ENCODE measurements around the gene SDC3.

The SDC3 gene

GRCh38 chr1:30822966-30823581 lies 85.5 kb downstream of the SDC3 start:
- no peak for TF ChIP-seq ZFX (IDR thresholded peaks at IDR 0.05; ENCODE audit: borderline replicate concordance)
- TF ChIP-seq, protein P1, sequence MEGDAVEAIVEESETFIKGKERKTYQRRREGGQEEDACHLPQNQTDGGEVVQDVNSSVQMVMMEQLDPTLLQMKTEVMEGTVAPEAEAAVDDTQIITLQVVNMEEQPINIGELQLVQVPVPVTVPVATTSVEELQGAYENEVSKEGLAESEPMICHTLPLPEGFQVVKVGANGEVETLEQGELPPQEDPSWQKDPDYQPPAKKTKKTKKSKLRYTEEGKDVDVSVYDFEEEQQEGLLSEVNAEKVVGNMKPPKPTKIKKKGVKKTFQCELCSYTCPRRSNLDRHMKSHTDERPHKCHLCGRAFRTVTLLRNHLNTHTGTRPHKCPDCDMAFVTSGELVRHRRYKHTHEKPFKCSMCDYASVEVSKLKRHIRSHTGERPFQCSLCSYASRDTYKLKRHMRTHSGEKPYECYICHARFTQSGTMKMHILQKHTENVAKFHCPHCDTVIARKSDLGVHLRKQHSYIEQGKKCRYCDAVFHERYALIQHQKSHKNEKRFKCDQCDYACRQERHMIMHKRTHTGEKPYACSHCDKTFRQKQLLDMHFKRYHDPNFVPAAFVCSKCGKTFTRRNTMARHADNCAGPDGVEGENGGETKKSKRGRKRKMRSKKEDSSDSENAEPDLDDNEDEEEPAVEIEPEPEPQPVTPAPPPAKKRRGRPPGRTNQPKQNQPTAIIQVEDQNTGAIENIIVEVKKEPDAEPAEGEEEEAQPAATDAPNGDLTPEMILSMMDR (IDR thresholded peaks at IDR 0.05) = no peak
- H3K27ac ChIP-seq = peak overlapping the region; percentile 89

DNA sequence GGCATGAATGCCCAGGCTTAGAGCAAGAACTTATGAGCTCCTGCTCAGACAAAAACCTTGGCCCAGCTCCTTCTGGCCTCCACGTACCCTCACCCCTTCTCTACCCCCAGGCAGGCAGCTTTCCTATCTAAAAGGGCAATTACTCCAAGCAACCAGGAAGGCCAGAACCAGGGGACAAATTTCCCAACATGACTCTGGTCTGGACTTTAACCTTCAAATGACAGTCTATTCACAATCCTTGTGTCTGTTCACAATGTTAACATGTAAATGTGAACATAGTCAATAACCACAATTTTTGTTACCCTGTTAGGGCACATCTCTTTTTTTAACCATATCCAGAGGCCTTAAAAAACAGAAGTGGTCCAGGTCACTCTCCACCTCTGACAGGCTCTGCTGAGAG lies 86.6 kb downstream of the SDC3 start:
- no peak for TF ChIP-seq ZFX (IDR thresholded peaks at IDR 0.05; ENCODE audit: borderline replicate concordance)
- H3K27ac ChIP-seq = no peak overlapping the region

DNA sequence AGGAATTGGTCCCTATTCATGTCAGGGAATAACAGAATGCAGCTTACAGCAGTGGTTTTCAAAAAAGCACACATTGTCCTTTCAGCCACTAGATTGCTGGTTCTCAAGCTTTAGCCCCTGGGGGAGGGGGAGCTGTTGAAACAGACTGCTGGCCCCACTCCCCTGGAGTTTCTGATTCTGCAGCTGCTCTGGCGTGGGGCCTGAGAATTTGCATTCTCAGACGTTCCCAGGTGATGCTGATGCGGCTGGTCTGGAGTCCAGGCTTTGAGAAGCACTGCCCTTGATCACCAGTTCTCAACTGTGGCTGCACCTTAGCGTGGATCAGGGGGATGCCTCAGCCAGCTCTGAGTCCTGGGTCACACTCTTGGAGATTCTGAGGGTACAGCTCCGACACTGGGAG lies 88.3 kb downstream of the SDC3 start:
- no peak overlapping the region for H3K27ac ChIP-seq
- TF ChIP-seq, protein P1 (IDR thresholded peaks at IDR 0.05) = no peak
- TF ChIP-seq ZFX (IDR thresholded peaks at IDR 0.05; ENCODE audit: borderline replicate concordance) = no peak
